Kasumi-1 (cell line): Measurements from ENCODE around the gene MLXIPL.
"Not testable (repeated sequence)": the region's sequence is repeated elsewhere in the genome, so short reads cannot be mapped to it uniquely, and the experiment has no call there.

Experiments
- DNase-seq, 2 experiments: peaks; one replicate each; lab custom pipeline; 2025; lab: John Stamatoyannopoulos, UW

Gene MLXIPL

GRCh38 chr7:73550093-73550492, 74.2 kb downstream of the MLXIPL start:
- DNase-seq = not testable (repeated sequence)

GRCh38 chr7:73549176-73549575, 75.1 kb downstream of the MLXIPL start:
- no peak for DNase-seq

- DNase-seq = no peak
These were observed 76.5 kb downstream of the MLXIPL start for GRCh38 chr7:73547841-73548240.

GRCh38 chr7:73544678-73545077, 79.6 kb downstream of the MLXIPL start:
- DNase-seq = no peak
